H9 (cell line): ENCODE results near the gene RSPH3. TPM values are rescaled to one million over a fixed set of nuclear protein-coding genes. Genes with fewer than 3 reads are reported as not detected.

Experiments
- DNase-seq: peaks from one replicate; pipeline ENCODE4 v3.0.0-alpha.2; 2017
- H2AFZ ChIP-seq: one replicate; pipeline ENCODE4 v1.6.1; 2013; ENCODE audit warnings: mild to moderate bottlenecking, low read length, control low read depth, moderate library complexity
- H2AK5ac ChIP-seq: 2 replicates; pipeline ENCODE4 v1.6.1; 2013; ENCODE audit warnings: low read length, control low read depth, mixed read lengths; ENCODE audit not compliant: insufficient read length
- H2BK120ac ChIP-seq: one replicate; pipeline ENCODE4 v1.6.1; 2013; ENCODE audit warnings: low read depth, mild to moderate bottlenecking, low read length, control low read depth, inconsistent platforms; ENCODE audit not compliant: poor library complexity, severe bottlenecking
- H2BK12ac ChIP-seq: 2 replicates; pipeline ENCODE4 v1.6.1; 2013; ENCODE audit warnings: low read length, control low read depth, mixed read lengths, low read depth; ENCODE audit not compliant: insufficient read length
- H2BK15ac ChIP-seq: 2 replicates; pipeline ENCODE4 v1.6.1; 2013; ENCODE audit warnings: low read depth, low read length, control low read depth
- H2BK20ac ChIP-seq: one replicate; pipeline ENCODE4 v1.6.1; 2013; ENCODE audit warnings: low read depth, mild to moderate bottlenecking, low read length, control low read depth, inconsistent platforms; ENCODE audit not compliant: poor library complexity, severe bottlenecking
- H2BK5ac ChIP-seq: 2 replicates; pipeline ENCODE4 v1.6.1; 2013; ENCODE audit warnings: low read length, control low read depth, mixed read lengths; ENCODE audit not compliant: insufficient read length
- H3K14ac ChIP-seq: 2 replicates; pipeline ENCODE4 v1.6.1; 2013; ENCODE audit warnings: low read length, control low read depth; ENCODE audit not compliant: insufficient read depth
- H3K18ac ChIP-seq: 2 replicates; pipeline ENCODE4 v1.6.1; 2013; ENCODE audit warnings: low read depth, mild to moderate bottlenecking, mixed read lengths, low read length, control low read depth; ENCODE audit not compliant: insufficient read length
- H3K23ac ChIP-seq: 2 replicates; pipeline ENCODE4 v1.6.1; 2013; ENCODE audit warnings: low read length, control low read depth, mixed read lengths, low read depth; ENCODE audit not compliant: insufficient read length
- H3K23me2 ChIP-seq: 2 replicates; pipeline ENCODE4 v1.6.1; 2013; ENCODE audit warnings: low read depth, mild to moderate bottlenecking, mixed read lengths, low read length, control low read depth; ENCODE audit not compliant: insufficient read length, poor library complexity, severe bottlenecking
- H3K27ac ChIP-seq: 2 replicates; pipeline ENCODE4 v1.5.1; 2013; ENCODE audit warnings: low read length, control low read depth, mixed read lengths, low read depth; ENCODE audit not compliant: insufficient read length
- H3K27me3 ChIP-seq: 2 replicates; pipeline ENCODE4 v1.6.1; 2013; ENCODE audit warnings: low read length, control low read depth, inconsistent platforms; ENCODE audit not compliant: insufficient read depth
- H3K4ac ChIP-seq: 2 replicates; pipeline ENCODE4 v1.6.1; 2013; ENCODE audit warnings: low read depth, mild to moderate bottlenecking, control low read depth, inconsistent platforms, low read length, moderate library complexity
- H3K4me1 ChIP-seq: 2 replicates; pipeline ENCODE4 v1.6.1; 2013; ENCODE audit warnings: low read length, control low read depth, inconsistent platforms; ENCODE audit not compliant: insufficient read depth
- H3K4me2 ChIP-seq: 2 replicates; pipeline ENCODE4 v1.6.1; 2013; ENCODE audit warnings: low read length, control low read depth, mixed read lengths; ENCODE audit not compliant: insufficient read length, insufficient read depth
- H3K56ac ChIP-seq: 2 replicates; pipeline ENCODE4 v1.6.1; 2013; ENCODE audit warnings: low read depth, mild to moderate bottlenecking, mixed read lengths, low read length, control low read depth; ENCODE audit not compliant: insufficient read length
- H3K79me1 ChIP-seq: 2 replicates; pipeline ENCODE4 v1.6.1; 2013; ENCODE audit warnings: low read depth, mild to moderate bottlenecking, moderate library complexity, low read length, control low read depth, inconsistent platforms; ENCODE audit not compliant: insufficient read depth, poor library complexity, severe bottlenecking
- H3K79me2 ChIP-seq: 2 replicates; pipeline ENCODE4 v1.6.1; 2013; ENCODE audit warnings: low read length, control low read depth, inconsistent platforms; ENCODE audit not compliant: insufficient read depth
- H3K9ac ChIP-seq: 2 replicates; pipeline ENCODE4 v1.6.1; 2013; ENCODE audit warnings: low read length, control low read depth, mixed read lengths; ENCODE audit not compliant: insufficient read length; ENCODE audit errors: extremely low read depth
- H3K9me3 ChIP-seq: one replicate; pipeline ENCODE4 v1.6.1; 2013; ENCODE audit warnings: low read depth, low read length, inconsistent platforms; ENCODE audit not compliant: control insufficient read depth
- H3T11ph ChIP-seq: one replicate; pipeline ENCODE4 v1.6.1; 2013; ENCODE audit warnings: mild to moderate bottlenecking, low read length, control low read depth, inconsistent platforms
- H4K20me1 ChIP-seq: one replicate; pipeline ENCODE4 v1.6.1; 2013; ENCODE audit not compliant: control insufficient read depth, insufficient read length, insufficient read depth
- H4K5ac ChIP-seq: 2 replicates; pipeline ENCODE4 v1.6.1; 2013; ENCODE audit warnings: low read depth, mild to moderate bottlenecking, mixed read lengths, low read length, control low read depth; ENCODE audit not compliant: insufficient read length
- H4K8ac ChIP-seq: replicated peaks from 2 replicates; pipeline ENCODE4 v1.6.1; 2013; ENCODE audit warnings: low read length, control low read depth, mixed read lengths, low read depth; ENCODE audit not compliant: insufficient read length
- H4K91ac ChIP-seq: 2 replicates; pipeline ENCODE4 v1.6.1; 2013; ENCODE audit warnings: low read depth, mild to moderate bottlenecking, moderate library complexity, mixed read lengths, low read length, control low read depth; ENCODE audit not compliant: insufficient read length
- H3K27ac Mint-ChIP-seq, 3 experiments: 2 replicates in 2 of 3; 3 replicates in 1 of 3; pipeline ENCODE4 v1.8.0; 2020 to 2021; ENCODE audit warnings: mixed read lengths in 3 of 3, mild to moderate bottlenecking in 1 of 3, moderate library complexity in 1 of 3
- H3K27me3 Mint-ChIP-seq: 2 replicates; pipeline ENCODE4 v1.8.0; 2021; ENCODE audit warnings: low read depth, mild to moderate bottlenecking, moderate library complexity, mixed read lengths
- H3K36me3 Mint-ChIP-seq, 3 experiments: 2 replicates in 2 of 3; 3 replicates in 1 of 3; pipeline ENCODE4 v1.8.0; 2020 to 2021; ENCODE audit warnings: low read depth in 3 of 3, mixed read lengths in 3 of 3; ENCODE audit not compliant: insufficient read depth in 1 of 3
- H3K4me1 Mint-ChIP-seq, 2 experiments: 2 replicates each; pipeline ENCODE4 v1.8.0; 2020; ENCODE audit warnings: mixed read lengths in 2 of 2
- H3K4me3 Mint-ChIP-seq, 2 experiments: 2 replicates in 1 of 2; 3 replicates in 1 of 2; pipeline ENCODE4 v1.8.0; 2020 to 2021; ENCODE audit warnings: mild to moderate bottlenecking in 2 of 2, mixed read lengths in 2 of 2, moderate library complexity in 1 of 2
- H3K9me3 Mint-ChIP-seq, 2 experiments: 2 replicates in 1 of 2; 3 replicates in 1 of 2; pipeline ENCODE4 v1.8.0; 2020; ENCODE audit warnings: mild to moderate bottlenecking in 2 of 2, mixed read lengths in 2 of 2, moderate library complexity in 1 of 2
- CTCF ChIP-seq: fragments of 200-600 bp; sonication (generic); conservative IDR thresholded peaks from 3 replicates; pipeline ENCODE4 v1.8.0; 2021; ENCODE audit warnings: antibody characterized with exemption, mild to moderate bottlenecking
- WGBS: extraction: QIAGEN DNeasy Blood & Tissue Kit; methylation state at CpG from one replicate; pipeline ENCODE4 v1.1.7; 2013; ENCODE audit warnings: missing lambda C conversion rate, low lambda C conversion rate, mixed read lengths; ENCODE audit not compliant: insufficient read length; ENCODE audit errors: extremely low coverage; 5-methylcytosine and 5-hydroxymethylcytosine counted together
- total RNA-seq: library from RNA; stranded (reverse); gene quantifications from 2 replicates; pipeline ENCODE4 v1.2.1, GENCODE V29; 2021

RSPH3 gene
- total RNA-seq, 1 experiment from 2014 or later, result 2.2 TPM

DNA sequence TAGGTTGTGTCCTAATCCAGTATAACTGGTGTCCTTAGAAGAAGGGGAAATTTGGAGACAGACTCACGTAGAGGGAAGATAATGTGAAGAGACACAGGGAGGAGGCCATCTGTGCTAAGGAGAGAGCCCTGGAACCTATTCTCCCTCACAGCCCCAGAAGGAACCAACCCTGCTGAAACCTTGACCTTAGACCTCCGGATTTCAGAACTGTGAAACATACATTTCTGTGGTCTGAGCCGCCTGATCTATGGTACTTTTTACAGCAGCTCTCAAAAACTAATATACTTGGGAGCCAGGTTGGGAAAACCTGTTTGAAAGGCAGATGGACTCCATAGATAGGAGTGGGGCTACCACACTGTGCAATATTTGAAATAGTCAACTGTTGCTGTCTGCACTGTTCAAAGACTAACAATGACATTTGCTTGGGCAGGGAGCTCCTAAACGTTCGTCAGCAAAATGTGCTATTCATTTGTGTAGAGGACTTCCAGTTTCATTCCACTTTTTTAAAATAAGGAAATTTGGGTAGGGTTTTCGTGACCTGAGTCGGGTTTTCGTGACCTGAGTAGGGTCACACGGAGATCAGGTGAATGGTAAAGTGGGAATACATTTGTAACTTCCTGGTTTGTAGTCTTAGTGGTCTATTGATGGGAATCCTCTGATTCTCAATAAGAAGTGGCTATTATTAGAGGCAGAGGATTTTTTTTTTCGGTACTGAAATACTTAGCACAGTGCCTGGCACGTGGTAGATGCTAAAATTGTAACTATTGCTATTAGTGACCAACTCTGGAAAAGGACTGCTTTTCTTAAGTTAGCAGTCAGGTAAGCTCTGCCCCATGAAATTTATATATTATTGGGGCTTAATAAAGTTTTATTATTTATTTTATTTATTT, 33.4 kb upstream of the RSPH3 start:
- Histone ChIP-seq H2BK120ac (no peak overlapping the region), H3K27ac (no peak overlapping the region), H2AK5ac (no peak overlapping the region), H2BK20ac (no peak overlapping the region), H2AFZ (no peak overlapping the region), H3K23me2 (no peaks in the 10 kb centered on the region), H3K9me3 (no peaks in the 10 kb centered on the region), H2BK12ac (no peak overlapping the region), H3K14ac (no peak overlapping the region), H3K18ac (no peak overlapping the region), H3K4ac (no peak overlapping the region), H4K5ac (no peak overlapping the region), H2BK5ac (no peak overlapping the region), H4K91ac (no peak overlapping the region), H3K79me1 (no peaks in the 10 kb centered on the region), H2BK15ac (no peak overlapping the region), H3K27me3 (no peaks in the 10 kb centered on the region), H3K23ac (no peak overlapping the region), H4K8ac (no peak overlapping the region), H3K4me1 (no peaks in the 10 kb centered on the region), H3K56ac (no peak overlapping the region), H3K9ac (no peak overlapping the region), H3K4me2 (no peak overlapping the region), H3K79me2 (no peaks in the 10 kb centered on the region), H4K20me1 (no peaks in the 10 kb centered on the region), H3T11ph (no peak overlapping the region)
- no peak for TF ChIP-seq CTCF
- no peak for DNase-seq
- H3K9me3 Mint-ChIP-seq, result no peaks in the 10 kb centered on the region
- no peaks in the 10 kb centered on the region for H3K36me3 Mint-ChIP-seq
- H3K27me3 Mint-ChIP-seq, result no peaks in the 10 kb centered on the region
- H3K4me1 Mint-ChIP-seq, result no peaks in the 10 kb centered on the region; a peak in 1 of 4 replicates
- H3K4me3 Mint-ChIP-seq, result no peak overlapping the region
- no peak overlapping the region for H3K27ac Mint-ChIP-seq
- no CpG with 5 or more reads among the region's 11 CpGs for WGBS
